Endothelial cell of hepatic sinusoid (primary cell): ENCODE results near the gene SPDYC.

Source experiments
- in situ Hi-C: cut with HindIII; loops from 2 replicates; pipeline ENCODE4 v1.10.0; 2017; ENCODE audit warnings: low sequenced_read_pairs

The SPDYC gene

DNA sequence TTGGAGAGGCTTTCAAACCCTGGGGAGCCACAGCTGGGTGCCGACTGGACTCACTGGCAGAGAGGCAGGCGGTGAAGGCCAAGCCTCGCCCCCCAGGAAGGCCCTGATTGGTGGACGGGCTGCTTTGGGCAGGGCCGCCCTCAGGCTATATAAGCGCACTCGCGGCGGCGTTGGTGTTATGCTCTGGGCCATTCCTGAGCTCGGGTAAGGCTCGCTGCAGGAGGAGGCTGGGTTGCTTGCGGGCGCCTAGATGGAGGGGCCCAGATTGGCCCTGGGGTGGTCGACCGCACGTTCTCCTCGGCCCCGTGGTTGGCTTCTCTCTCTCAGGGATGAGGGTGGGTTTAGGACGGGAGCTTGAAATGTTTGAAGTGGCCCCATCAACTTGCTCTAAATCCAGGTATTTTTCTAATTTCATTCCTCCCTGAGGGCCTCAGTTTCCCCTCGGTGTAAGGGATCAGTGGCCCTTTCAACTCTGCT is at the start of gene SPDYC:
TSS of gene SPDYC (plus strand) at position 176 of the 477 bp plus-strand sequence. CDS start 1,125 bp downstream, outside the sequence.
- in situ Hi-C loops = no loop called here

DNA sequence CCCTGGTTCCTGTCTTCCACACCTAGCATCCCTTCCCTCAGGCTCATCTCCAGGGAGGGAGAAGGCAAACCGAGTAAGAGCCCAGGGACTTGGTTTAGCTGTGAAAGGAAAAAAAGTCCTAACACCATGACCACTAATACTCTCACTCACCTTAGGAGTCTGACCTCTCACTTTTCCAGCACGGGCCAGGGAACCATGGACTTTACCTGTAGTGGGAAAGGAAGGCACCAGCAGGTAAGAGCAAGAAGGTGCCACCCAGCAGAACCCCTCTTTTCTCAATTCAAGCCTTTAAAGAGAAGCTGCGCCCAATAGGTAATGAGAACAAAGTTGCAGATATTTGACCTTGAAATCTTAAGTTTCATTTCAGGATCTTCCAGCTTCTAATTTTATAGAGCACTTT is 49.2 kb upstream of the SPDYC start:
- in situ Hi-C loops = no loop called here

GRCh38 chr11:65121447-65121864 is 48.6 kb upstream of the SPDYC start:
- in situ Hi-C loops = no loop called here

GRCh38 chr11:65121865-65122696 is 48.0 kb upstream of the SPDYC start, which contains the start of the genes FAU and MRPL49:
TSS of gene FAU (minus strand) at chr11:65122134. CDS start at chr11:65121813, 321 bp downstream.
TSS of gene MRPL49 (plus strand) at chr11:65122321. CDS start at chr11:65122347, 26 bp downstream.
- in situ Hi-C loops = no loop called here

- in situ Hi-C loops = no loop called here
These were observed 45.4 kb upstream of the SPDYC start for GRCh38 chr11:65124480-65125196.

DNA sequence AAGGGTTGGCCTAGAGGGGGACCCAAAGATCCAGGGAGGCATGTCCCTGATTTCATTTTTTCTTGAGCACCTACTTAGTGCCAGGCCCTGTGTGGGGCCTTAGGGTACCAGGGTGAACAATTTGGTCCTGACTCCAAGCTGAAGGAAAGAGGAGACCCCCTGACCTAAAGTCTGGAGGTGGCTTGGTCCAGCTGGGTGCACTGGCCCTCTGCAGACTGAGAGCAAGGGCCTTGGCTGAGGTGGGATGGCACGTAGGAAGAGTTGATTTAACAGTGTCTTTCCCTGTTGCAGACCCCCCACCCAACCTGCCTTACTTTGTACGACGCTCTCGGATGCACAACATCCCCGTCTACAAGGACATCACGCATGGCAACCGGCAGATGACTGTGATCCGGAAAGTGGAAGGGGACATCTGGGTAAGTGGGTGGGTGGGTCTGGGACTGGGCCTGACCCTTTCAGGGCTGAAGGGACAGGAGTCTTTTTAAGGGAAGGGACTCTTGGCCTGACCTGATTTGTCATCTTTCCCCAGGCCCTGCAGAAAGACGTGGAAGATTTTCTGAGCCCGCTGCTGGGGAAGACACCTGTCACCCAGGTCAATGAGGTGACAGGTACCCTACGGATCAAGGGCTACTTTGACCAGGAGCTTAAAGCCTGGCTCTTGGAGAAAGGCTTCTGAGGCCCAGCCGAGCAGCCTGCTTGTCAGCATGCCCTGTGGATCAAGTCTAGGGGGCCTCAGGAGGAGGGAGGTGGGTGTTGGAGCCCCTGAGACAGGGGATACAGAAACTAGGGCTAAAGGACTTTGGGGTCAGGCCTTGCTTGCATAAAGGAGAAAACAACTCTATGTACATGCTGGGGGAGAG is 44.6 kb upstream of the SPDYC start:
- in situ Hi-C loops = no loop called here

- in situ Hi-C loops = no loop called here
These were observed 43.3 kb upstream of the SPDYC start for GRCh38 chr11:65126624-65127274.

GRCh38 chr11:65127473-65128181 is 42.4 kb upstream of the SPDYC start:
- in situ Hi-C loops = no loop called here

DNA sequence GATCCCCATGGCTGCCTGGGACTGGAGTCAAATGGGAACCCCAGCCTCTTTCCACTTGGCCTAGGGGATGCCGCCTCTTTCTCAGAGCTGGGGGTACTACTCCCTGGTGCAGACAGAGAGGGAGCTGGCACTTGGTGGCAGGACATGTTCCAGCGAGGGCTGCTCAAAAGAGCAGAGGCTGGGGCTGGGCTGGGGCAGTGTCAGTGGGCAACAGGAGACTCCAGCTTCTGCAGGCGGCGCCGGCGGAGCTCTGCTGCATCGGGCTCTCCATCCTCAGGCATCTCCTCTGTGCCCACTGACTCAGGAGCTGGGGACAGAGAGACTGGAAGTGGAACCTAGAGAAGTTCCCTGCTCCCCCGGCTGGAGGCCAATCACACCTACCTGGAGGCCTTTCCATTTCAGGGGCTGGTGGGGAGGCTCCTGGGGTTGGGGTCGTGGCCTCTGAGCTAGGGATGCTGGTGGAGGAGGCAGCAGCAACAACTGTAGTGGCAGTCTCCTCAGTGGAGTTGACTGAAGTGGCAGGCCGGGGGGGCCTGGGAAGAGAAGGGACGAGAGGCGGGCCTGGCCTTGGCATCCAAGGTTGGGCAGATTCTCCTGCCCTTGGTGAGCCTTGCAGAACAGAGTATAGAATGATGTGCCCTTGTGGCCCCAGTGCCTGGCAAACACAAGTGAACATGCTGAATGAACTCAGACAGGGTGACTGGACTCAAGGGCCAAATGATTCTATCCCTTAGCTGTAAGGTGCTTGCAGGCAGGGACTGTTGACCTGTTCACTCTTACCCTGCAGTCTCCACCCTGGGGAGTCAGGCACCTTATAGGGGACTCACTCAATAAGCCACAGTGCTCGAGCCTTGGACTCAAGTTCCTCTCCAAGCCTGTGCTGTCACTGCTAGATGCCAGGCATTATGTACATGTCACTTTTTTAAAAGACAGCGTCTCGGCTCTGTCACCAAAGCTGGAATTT is 41.6 kb upstream of the SPDYC start:
- in situ Hi-C loops = no loop called here

GRCh38 chr11:65129649-65130441 is 40.2 kb upstream of the SPDYC start:
- in situ Hi-C loops = no loop called here

- in situ Hi-C loops = no loop called here
These were observed 39.2 kb upstream of the SPDYC start for GRCh38 chr11:65130631-65131416.

- in situ Hi-C loops = no loop called here
These were observed 38.6 kb upstream of the SPDYC start for GRCh38 chr11:65131417-65131776.

DNA sequence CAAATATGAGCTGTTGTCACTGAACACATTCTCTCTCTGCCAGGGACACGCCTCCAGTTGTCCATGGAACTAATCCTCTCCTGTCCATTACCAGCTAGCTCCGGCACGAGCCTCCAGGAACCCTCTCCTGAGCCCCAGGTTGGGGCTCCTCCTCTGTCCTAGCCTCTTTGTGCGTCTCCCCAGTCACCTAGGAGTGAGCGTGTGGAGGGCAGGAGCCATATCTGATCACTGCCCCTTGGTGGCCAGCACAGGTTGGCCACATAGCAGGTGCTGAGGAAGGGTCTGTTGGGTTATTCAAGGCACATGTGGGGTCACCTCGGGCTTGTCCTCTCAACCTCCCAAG is 38.2 kb upstream of the SPDYC start:
- in situ Hi-C loops = no loop called here

- in situ Hi-C loops = no loop called here
These were observed 37.6 kb upstream of the SPDYC start for GRCh38 chr11:65132238-65132987.

DNA sequence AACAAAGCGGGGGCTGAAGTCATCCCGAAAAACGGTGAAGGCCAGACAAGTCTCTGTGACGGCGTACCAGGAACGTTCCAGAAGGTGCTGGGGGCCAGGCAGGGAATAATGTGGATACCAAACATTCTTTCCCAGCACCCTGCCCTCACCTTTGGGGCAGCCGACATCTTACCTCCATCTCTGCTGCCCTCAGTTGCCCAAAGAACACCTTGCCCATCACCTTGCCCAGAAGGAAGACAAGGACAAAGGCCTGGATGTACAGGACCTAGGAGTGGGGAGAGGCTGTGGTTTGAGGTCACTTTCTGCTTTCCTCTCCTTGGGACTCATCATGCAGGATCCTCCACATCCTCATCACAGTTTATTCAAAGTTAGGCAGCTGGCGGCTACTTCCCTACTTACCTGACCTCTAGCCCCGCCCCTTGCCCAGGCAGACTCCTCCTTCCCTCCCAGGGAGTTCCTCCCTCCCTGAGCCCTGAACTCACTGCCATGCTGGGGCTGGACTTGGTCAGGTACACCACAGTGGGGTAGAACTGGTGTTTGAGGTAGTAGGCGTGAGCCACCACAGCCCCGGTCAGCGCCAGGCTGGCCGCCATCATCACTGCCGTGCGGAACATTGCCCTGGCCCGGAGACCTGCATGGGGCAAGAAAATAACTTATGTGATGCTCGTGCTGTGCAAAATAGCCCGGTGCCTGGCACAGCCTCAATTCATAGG is 36.9 kb upstream of the SPDYC start:
- in situ Hi-C loops = no loop called here

DNA sequence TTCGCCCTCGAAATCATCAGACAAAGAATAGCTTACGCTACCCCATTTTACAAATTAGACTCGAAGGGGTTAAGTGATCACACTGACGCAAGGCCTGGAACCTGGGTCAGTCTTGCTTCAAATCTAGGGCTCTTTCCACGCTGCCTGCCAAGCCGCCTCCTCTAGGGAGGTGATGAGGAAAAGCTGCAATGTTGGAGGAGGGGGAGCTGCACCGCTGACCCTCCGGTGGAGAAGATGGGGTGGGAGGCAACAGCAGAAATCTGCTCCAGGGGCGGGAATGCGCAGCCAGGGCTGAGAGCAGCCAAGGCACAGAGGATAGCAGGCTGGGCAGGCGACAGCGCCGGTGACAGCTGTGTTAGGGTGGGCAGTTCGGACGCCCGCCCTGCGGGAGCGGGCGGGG is 36.3 kb upstream of the SPDYC start:
- in situ Hi-C loops = no loop called here
